Measurements from ENCODE around the gene IPO9.

IPO9 gene

GRCh38 chr1:201789245-201789644 is 39.7 kb upstream of the IPO9 start:
- peak overlapping the region; percentile 90 for H3K4me2 ChIP-seq
- no peak overlapping the region for H3K4me3 ChIP-seq
- H3K27me3 ChIP-seq: no peaks in the 10 kb centered on the region
- H3K9me3 ChIP-seq: no peaks in the 10 kb centered on the region
- peak overlapping the region; percentile 97 for H3K27ac ChIP-seq
- peaks cover 87% of the 10 kb centered on the region for H3K36me3 ChIP-seq
- peaks cover 67% of the 10 kb centered on the region for H3K4me1 ChIP-seq
- H3K9ac ChIP-seq: peak overlapping the region; percentile 80
- no peaks in the 10 kb centered on the region for H4K20me1 ChIP-seq
- TF ChIP-seq Cebpa-rat (IDR thresholded peaks at IDR 0.05): no peak

GRCh38 chr1:201790261-201790660 is 38.7 kb upstream of the IPO9 start:
- peaks cover 67% of the 10 kb centered on the region for H3K4me1 ChIP-seq
- H3K4me2 ChIP-seq: peak overlapping the region; percentile 90
- H3K4me3 ChIP-seq: no peak overlapping the region
- peak overlapping the region; percentile 80 for H3K9ac ChIP-seq
- no peaks in the 10 kb centered on the region for H4K20me1 ChIP-seq
- no peak for TF ChIP-seq Cebpa-rat (IDR thresholded peaks at IDR 0.05)
- H3K36me3 ChIP-seq: peaks cover 87% of the 10 kb centered on the region
- H3K27me3 ChIP-seq: no peaks in the 10 kb centered on the region
- H3K9me3 ChIP-seq: no peaks in the 10 kb centered on the region
- H3K27ac ChIP-seq: peak overlapping the region; percentile 97

- Histone ChIP-seq H3K27me3 (no peaks in the 10 kb centered on the region), H3K36me3 (peaks cover 87% of the 10 kb centered on the region), H3K9ac (peak overlapping the region; percentile 80), H3K27ac (peak overlapping the region; percentile 97), H3K4me3 (peak overlapping the region; percentile 54), H3K9me3 (no peaks in the 10 kb centered on the region), H3K4me1 (peaks cover 67% of the 10 kb centered on the region), H4K20me1 (no peaks in the 10 kb centered on the region), H3K4me2 (peak overlapping the region; percentile 90)
- peak; percentile 77 for TF ChIP-seq Cebpa-rat (IDR thresholded peaks at IDR 0.05)
Observed at GRCh38 chr1:201791051-201791778, 37.7 kb upstream of the IPO9 start.

DNA sequence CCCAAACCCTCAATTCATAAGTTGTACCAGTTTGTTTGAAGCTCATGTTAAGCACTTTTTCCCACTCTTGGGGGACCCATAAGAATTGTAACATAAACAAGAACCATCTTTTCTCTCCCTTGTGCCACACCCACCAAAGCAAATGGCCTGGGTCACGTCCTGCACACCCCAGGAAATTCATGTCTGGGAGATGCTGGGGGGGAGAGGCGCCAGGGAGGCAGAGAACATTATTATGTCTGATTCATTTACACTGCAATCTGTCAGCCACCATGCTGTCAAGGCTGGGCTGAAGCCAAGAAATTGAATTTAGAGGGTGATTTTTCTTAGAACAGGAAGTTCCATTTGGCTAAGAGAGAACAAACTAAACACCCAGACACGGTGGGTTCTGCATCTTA is 37.2 kb upstream of the IPO9 start:
- Histone ChIP-seq H3K4me3 (peak overlapping the region; percentile 54), H3K36me3 (peaks cover 87% of the 10 kb centered on the region), H4K20me1 (no peaks in the 10 kb centered on the region), H3K4me2 (peak overlapping the region; percentile 90), H3K9me3 (no peaks in the 10 kb centered on the region), H3K27ac (peak overlapping the region; percentile 97), H3K4me1 (peaks cover 67% of the 10 kb centered on the region), H3K9ac (peak overlapping the region; percentile 80), H3K27me3 (no peaks in the 10 kb centered on the region)
- no peak for TF ChIP-seq Cebpa-rat (IDR thresholded peaks at IDR 0.05)

- H3K9ac ChIP-seq: peak overlapping the region; percentile 80
- H3K27ac ChIP-seq: peak overlapping the region; percentile 97
- H3K4me2 ChIP-seq: peak overlapping the region; percentile 90
- peaks cover 87% of the 10 kb centered on the region for H3K36me3 ChIP-seq
- H3K9me3 ChIP-seq: no peaks in the 10 kb centered on the region
- peaks cover 59% of the 10 kb centered on the region for H3K4me1 ChIP-seq
- TF ChIP-seq Cebpa-rat (IDR thresholded peaks at IDR 0.05): no peak
- peak overlapping the region; percentile 54 for H3K4me3 ChIP-seq
- H3K27me3 ChIP-seq: no peaks in the 10 kb centered on the region
- no peaks in the 10 kb centered on the region for H4K20me1 ChIP-seq
Observed at GRCh38 chr1:201792534-201793305, 36.2 kb upstream of the IPO9 start.

DNA sequence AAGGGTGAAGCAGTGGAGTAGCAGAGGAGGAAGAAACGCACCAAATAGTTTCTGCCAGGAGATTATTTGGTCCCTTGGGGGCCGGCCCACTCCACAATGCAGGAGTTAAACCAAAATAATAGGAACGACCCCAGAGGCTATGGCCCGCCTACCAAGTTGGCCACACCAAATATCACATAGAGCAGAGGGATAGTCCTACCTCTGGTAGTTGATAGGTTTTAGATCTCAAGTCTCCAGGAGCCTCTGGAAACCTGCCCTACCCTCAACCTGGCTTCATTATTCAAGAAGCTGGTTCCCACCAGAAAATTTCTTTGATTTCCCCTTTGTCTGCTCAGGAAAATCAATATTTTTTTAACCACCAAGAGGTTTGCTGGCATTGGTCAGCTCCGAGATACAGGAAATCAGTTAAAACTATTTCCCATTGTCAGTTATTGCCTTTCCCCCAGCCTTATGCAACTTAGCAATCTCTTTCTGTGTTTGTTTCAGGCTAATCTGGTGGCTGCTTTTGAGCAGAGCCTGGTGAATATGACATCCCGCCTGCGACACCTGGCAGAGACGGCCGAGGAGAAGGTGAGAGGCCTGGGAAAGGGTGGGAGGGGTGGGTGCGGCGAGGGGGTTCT is 35.5 kb upstream of the IPO9 start:
- H3K27ac ChIP-seq: no peak overlapping the region
- H3K36me3 ChIP-seq: peaks cover 87% of the 10 kb centered on the region

GRCh38 chr1:201795066-201795465 is 33.9 kb upstream of the IPO9 start:
- H3K27ac ChIP-seq: no peak overlapping the region
- no peak overlapping the region for H3K4me2 ChIP-seq
- no peaks in the 10 kb centered on the region for H4K20me1 ChIP-seq
- H3K27me3 ChIP-seq: no peaks in the 10 kb centered on the region
- peaks cover 35% of the 10 kb centered on the region for H3K4me1 ChIP-seq
- H3K9me3 ChIP-seq: no peaks in the 10 kb centered on the region
- no peak overlapping the region for H3K9ac ChIP-seq
- H3K4me3 ChIP-seq: no peak overlapping the region
- H3K36me3 ChIP-seq: peaks cover 87% of the 10 kb centered on the region
- TF ChIP-seq Cebpa-rat (IDR thresholded peaks at IDR 0.05): no peak

More for the DNA sequence above, 35.5 kb upstream of the IPO9 start:
- Histone ChIP-seq H3K9me3 (no peaks in the 10 kb centered on the region), H3K4me3 (no peak overlapping the region), H3K4me2 (peak overlapping the region; percentile 90), H3K9ac (no peak overlapping the region), H4K20me1 (no peaks in the 10 kb centered on the region), H3K27me3 (no peaks in the 10 kb centered on the region), H3K4me1 (peaks cover 52% of the 10 kb centered on the region)
- no peak for TF ChIP-seq Cebpa-rat (IDR thresholded peaks at IDR 0.05)

- Histone ChIP-seq H4K20me1 (no peaks in the 10 kb centered on the region), H3K27me3 (no peaks in the 10 kb centered on the region), H3K36me3 (peaks cover 97% of the 10 kb centered on the region), H3K4me3 (no peak overlapping the region), H3K27ac (no peak overlapping the region), H3K4me1 (no peaks in the 10 kb centered on the region), H3K9me3 (no peaks in the 10 kb centered on the region), H3K4me2 (no peak overlapping the region), H3K9ac (no peak overlapping the region)
- TF ChIP-seq Cebpa-rat (IDR thresholded peaks at IDR 0.05): no peak
Observed at GRCh38 chr1:201800246-201800645, 28.7 kb upstream of the IPO9 start.

DNA sequence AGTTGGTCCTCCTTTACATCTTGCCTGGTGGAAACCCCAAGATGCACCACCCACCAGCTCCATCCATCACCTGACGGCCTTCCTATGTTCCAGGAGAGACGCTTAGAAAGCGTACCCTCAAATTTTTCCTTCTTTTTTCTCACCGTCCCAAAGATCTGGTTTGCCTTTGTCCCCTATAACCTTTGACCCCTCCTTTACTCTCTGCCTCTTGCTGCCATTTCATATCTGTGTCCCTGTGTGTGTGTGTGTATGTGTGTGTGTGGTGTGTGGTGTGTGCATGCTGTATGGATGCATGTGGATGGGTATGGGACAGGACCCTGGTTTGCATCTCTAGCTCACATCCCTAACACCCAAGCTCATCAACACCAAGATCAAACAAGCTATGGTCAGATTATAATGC is 22.2 kb upstream of the IPO9 start:
- no peak for TF ChIP-seq Cebpa-rat (IDR thresholded peaks at IDR 0.05)
- Histone ChIP-seq H3K4me3 (no peak overlapping the region), H3K27me3 (no peaks in the 10 kb centered on the region), H3K36me3 (peaks cover 98% of the 10 kb centered on the region), H3K27ac (no peak overlapping the region), H4K20me1 (no peaks in the 10 kb centered on the region; the same call in 1 of the 2 replicates), H3K9me3 (no peaks in the 10 kb centered on the region), H3K9ac (no peak overlapping the region), H3K4me2 (no peak overlapping the region), H3K4me1 (no peaks in the 10 kb centered on the region)
